Lung microvascular endothelial cell (primary cell): ENCODE measurements around the gene ITGA7. TPM values are rescaled to one million over a fixed set of nuclear protein-coding genes. Genes with fewer than 3 reads are reported as not detected.

ENCODE experiments used
- DNase-seq, 2 donors: peaks; one replicate each; pipeline versions ENCODE4 v3.0.0 to v3.0.0-alpha.2; 2010; ENCODE audit warnings: low read depth in 2 of 2
- total RNA-seq: library from RNA; depleted of rRNA; stranded (reverse); fragments of >200 nt; gene quantifications from 2 replicates; pipeline ENCODE4 v1.2.1, GENCODE V29; 2014

The ITGA7 gene
- total RNA-seq, 1 donor from 2014 or later: 0.20 TPM

DNA sequence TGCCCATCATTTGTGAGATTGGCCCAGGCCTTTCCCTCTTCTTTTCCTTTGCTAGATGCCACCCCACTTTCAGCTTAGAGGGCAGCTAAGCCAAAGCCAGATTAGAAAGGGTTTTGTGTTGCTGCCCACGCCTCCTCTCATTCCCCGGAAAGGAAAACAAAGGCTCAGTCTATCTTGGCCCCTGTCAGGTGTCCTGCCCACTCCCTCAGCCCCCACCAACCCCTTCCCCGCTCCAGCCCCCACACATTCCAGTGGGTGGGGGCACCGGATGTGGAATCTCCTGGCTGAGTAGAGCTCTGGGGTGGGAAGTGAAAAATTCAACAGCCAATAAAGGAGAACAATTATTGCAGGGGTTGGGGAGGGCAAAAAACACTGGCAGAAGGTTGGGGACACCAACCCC lies 10.3 kb upstream of the ITGA7 start:
- no peak for DNase-seq

DNA sequence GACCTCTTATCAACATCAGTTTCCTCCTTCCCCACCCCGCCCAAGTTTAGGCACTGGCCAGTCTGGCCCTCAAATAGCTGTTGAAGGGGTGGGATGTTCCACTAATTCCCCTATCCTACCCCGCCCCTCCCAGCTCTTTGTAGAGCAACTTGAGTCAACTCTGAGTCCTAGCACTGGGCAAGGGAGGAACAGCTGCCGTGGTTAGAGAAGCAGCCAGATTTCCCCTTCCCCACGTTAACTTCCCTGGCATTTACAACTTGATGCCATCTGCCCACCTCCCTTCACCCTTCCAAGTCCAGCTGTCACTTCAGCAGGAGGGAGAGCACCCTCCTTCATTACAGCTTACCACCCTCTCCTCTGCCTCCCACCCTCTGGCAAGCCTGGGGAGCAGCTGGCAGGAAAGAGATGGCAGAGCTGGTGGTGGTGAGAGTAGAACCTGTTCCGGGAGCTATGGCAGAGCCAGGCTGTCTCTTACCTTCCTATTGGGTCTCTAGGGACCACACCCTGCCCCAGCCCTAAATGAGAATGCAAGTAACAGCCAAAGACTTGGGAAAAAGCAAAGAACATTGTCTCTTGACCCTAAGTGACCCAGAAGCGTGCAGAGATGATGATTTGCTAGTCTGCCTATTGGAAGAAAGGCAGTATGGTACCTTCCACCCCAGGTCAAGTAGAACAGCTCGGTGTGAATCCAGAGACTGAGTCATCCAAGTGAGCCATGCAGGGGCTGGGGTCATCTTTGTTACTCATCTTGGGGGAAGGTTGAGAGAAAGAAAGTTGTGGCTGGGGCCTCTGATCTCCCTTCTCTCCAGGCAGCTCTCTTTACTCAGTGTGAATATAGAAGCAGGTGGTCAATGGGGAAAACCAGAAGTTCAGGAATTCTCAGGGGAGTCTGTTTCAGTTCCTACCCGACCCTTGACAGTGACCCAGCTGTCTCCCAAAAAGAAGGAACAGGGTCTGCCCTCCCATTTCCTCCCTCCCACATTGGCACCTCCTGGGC lies 9.6 kb upstream of the ITGA7 start:
- peak in 1 of 2 donors; percentile 51 for DNase-seq

DNA sequence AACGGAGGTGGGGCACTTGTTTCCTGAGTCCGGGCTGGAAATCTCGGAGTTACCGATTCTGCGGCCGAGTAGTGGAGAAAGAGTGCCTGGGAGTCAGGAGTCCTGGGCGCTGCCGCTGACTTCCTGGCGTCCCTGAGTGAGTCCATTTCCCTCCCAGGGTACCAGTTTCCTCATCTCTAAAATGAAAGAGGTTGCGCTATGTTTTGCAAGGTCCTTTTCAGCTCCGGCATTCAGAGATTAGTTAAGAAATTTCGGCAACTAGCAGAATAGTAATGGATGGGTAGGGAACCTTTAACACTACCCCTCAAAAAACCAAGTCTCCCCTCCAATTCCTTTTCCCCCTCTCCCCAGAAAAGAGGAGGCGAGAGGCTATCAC lies 8.9 kb upstream of the ITGA7 start:
- no peak for DNase-seq

DNA sequence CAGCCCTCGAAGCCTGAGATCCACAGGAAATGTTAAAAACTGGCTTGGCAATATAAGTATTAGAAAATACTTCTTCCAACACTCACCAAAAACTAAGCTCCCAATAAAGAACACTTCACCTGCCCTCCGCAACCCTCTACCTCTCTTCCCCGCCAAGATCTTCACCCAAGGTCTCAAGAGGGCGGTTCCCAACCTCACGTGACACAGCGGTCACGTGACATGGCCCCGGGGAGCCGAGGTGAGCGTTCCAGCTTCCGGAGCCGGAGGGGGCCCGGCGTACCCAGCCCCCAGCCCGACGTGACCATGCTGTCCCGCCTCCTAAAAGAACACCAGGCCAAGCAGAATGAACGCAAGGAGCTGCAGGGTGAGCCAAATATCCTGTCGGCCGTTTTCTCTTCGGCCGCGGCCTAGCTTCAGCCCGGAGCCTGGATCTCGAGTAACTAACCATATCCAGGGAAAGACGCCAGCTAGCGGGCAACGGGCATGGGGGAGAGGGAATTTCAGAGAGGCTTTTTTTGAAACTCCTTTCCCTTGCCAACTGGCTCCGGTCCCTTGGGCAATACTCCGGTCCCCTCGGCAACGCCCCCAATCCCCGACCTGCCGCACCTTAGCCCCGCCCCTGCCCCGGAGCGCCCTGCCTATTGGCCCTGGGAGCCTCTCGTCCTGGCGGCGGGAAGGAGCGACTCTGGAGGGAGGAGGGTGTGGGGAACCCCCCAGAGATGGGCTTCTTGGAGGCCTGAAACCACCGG lies 8.3 kb upstream of the ITGA7 start, which contains the start of gene BLOC1S1:
BLOC1S1 (plus strand) TSS at position 214 of the 749 bp plus-strand sequence; CDS start at position 220, 6 bp downstream.
- peak; percentile 93 to 94 for DNase-seq

DNA sequence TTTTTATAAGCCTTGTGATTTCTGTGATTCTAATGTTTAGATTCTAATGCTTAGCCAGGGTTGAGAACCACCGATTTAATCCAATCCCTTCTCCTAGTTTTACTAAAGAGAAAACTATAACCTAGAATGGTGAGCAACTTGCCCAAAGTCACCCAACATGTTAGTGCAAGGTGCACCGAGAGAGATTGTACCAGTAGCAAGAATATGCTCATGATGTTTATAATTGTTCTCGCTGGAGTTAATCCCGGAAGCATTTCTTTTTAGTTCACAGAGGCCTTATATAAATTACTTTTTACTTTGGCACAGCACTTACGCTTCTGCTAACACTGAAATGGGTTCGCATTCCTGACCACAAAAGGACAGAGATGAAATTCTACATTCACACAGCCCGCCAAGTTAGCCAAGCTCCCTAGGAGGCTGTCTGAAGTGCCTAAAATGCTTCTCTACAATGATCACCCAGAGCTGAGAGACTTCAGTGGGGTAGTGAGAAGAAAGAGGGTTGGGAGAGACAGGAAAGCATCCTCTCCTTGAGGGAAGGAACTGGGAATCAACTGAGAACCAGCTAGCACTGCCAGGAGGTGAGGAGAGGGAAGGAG lies 7.6 kb upstream of the ITGA7 start:
- DNase-seq: no peak

DNA sequence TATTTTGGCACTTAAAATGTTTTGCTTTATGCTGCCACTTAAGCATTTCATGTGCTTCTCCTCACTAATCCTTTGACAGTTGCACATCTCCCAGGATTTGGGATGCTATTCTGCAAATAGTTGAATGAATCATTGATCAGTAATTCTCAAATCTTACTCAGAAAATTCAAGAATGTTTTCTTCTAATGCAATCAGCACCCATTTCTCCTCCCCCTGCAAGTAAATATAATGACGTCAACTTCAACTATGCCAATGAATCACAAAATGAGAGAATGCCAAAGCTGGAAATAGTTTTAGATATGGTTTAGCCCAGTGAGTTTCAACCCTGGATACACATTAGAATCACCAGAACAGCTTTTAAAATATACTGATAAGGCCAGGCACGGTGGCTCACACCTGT lies 6.0 kb upstream of the ITGA7 start:
- peak in 1 of 2 donors; percentile 23 for DNase-seq

DNA sequence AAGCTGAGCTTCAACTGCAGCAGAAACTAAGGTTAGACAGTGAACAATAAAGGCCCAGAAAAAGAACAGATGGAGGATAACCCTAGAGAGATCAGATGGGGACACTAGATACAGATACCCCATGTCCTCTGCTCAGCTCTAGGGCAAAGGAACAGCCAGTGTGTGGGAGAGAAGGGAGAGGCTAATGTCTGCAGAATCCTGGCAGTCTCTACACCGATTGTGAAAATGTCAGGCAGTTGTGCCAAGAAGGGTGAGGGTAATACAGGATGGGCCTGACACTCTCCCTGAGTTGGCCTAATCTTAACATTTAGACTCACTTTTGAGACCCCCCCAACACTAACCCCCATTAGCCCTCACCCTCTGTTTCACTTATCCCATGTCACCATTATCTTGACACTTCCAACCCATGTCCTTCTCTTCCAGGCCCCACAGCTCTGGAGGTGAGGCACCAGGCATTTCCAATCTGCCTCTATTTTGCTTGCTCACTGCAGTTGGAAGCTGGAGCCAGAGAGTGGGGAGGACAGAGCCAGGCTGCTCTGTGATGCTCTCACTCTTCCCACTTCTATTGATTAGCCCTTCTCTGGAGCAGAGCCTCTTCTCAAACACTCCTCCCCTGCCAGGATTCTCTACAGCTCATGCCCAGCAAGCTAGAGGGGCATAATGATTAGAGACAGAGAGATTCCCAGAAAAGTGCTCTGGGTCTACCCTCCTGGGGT lies 5.2 kb upstream of the ITGA7 start:
- DNase-seq: no peak

DNA sequence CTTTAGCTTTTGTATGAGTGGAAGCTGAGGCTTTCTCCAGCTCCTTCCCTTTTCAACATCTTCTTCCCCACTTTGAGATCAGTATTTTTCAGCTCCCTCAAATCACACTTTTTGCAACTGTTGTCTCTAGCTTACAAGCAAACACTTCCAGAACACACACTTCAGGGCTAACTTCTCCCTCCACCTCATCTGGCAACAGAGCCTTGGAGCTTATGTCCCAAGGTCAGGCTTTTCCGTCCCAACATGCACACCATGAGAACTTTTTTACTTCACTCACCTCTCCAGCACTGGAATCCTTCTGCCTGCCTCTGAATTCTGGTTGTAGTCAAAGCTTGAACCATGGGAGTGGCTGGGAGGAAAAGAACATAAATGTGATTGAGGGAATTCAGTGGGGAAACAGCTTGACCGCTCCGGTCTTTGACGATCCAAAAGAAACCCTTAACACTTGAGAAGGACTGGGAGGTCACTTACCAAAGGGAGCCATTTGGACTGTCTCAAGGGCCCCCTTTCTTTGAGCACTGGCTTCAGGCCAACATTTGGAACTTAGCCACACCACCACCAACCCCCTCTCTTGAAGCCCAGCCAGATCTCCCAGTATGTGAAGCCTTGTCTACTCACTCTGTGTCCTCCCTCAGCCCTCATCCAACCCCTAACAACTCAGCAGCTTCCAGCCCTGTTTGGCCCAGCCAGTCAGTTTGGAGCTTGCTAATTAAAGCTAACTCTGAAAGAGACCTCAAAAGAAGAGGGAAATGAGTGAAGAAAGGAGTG lies 4.3 kb upstream of the ITGA7 start:
- no peak for DNase-seq

DNA sequence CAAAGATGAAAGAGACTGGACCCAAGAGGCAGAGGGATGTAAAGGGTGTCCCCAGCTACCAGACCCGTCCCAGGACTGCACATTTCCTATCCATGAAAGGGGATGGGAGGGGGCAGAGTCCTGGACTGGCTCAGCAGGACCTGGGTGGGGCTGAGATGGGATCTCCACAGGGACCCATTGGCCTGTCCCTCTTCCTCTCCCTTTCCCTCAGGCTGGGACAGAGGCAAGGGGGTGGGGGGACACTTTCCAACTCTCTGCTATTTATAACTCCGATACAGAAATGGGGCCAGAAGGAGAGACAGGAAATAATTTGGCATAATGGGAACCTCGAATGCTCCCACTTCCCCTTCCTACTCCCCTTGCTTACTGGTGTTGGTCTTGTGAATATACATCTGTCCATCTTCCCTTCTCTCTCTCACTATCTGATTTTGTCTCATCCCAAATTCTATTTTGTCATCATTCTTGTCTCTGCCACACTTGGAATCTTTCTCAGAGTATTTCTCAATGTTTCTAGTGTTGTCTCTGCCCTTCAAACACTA lies 1.1 kb upstream of the ITGA7 start:
- DNase-seq: no peak

DNA sequence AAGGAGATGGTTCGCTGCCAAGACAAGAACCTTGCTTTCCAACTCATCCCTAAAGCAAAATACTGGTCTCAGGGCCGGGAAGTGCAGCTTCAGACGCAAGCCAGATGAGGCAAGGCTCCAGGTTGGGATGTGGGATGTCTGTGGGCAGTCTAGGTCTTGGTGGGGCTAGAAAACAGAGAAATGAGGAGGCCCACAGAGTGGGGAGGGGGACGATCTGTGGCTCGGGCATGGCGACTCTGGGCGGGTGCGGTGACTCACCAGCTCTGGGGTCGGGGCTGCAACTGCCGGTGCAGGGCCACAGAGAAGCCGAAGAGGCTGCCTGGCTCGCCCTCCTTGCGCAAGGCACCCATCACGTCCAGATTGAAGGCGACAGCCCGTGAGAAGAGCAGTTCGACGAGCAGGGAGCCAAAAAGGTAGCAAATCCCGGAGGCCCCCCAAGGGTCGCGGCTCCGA lies 459 bp downstream of the ITGA7 start:
- DNase-seq: no peak

DNA sequence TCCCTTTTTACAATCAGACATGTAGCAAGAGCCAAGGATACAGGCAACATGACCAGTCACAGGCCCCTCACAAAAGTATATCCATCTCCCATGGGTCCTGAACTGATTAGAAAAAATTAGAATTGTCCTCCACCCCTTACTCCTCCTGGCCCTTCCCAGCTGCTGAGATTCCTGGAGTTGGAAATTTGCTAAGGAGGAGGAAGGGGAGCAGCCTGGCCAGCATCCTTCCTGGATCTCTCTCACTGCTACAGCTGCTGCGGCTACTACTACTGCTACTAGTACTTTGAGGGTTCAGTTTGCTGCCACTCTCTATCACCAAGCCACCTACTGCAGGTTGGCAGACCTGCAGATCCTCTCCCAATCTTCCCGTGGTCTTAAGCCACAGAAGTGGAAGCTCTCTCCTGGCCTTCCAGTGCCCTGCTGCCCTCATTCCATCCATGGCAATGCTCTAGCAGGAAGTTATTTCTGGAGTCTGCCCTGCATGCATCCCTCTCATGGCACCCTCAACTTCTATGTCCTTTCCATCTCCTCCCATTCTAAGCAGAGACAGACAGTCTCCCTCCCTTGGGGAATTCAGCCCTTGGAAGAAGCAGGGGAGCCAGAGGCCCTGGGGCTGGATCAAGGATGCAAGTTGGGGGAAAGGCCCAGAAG lies 1.0 kb downstream of the ITGA7 start:
- no peak for DNase-seq

DNA sequence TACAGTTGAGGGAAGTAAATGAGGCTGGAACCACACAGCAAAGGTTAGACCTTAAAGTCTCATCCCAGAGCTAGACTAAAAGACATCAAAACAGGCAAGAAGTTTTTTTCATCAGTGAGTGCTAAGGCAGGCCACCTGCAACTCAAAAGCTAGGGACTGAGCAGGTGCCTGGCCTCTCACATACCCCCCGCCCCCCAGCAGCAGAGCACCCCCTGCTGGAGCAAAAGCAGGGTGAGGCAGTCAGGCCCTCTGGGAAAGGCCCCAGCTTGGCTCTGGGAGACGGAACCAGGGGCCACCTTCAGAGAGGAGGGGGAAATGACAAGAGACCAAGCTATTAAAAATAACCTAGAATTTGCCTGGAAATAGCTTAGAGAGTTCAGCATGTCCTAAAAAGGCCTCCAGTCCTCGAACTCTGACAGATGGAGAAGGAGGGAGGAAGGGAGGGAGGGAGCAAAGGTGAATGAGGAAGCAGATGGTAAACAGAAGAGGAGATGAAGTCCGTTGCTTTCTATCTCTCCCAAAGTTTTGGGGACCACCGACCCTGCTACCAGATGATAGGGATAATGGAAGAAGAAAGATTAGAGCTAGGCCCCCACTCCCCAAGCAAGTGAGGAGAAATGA lies 1.8 kb downstream of the ITGA7 start:
- DNase-seq: no peak

DNA sequence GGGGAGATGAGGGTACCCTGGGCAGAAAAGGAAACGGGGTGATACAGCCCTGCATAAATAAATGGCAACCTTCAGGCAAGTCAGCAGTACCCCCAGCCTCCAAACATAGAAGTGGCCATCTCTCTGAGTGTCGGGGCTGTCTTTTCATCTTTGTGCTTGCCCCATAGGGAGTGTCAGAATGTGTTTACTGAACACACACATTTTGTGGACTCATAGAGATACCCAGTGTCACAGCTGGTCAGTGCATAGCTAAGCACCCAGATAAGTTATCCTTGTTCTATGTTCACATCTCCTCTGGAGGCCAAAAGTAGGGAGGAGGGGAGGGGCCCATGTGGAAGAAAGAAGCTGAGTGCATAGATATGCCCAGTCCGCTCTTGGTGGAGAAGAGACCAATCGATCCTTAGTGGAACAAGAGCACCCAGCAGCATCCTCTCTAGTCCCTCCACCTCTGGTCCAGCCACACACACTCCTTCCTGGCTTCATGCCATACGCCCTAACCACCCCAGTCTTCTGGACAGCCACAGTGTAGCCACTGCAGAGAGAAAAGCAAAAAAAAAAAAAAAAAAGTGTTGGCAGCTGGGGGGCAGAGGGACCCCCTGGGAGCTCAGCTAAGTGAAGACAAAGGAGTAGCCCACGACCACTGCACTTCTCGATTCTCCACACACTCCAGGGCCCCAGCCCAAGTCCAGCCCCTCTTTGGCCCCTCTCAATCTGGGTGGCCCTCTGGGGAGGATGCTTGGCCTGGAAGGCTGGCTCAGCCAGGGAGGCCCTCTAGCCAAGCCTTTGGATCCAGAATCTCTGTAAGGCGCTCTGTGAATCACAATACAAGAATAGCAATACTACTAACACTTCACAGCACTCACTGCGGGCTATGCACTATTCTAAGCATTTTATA lies 2.6 kb downstream of the ITGA7 start:
- no peak for DNase-seq

DNA sequence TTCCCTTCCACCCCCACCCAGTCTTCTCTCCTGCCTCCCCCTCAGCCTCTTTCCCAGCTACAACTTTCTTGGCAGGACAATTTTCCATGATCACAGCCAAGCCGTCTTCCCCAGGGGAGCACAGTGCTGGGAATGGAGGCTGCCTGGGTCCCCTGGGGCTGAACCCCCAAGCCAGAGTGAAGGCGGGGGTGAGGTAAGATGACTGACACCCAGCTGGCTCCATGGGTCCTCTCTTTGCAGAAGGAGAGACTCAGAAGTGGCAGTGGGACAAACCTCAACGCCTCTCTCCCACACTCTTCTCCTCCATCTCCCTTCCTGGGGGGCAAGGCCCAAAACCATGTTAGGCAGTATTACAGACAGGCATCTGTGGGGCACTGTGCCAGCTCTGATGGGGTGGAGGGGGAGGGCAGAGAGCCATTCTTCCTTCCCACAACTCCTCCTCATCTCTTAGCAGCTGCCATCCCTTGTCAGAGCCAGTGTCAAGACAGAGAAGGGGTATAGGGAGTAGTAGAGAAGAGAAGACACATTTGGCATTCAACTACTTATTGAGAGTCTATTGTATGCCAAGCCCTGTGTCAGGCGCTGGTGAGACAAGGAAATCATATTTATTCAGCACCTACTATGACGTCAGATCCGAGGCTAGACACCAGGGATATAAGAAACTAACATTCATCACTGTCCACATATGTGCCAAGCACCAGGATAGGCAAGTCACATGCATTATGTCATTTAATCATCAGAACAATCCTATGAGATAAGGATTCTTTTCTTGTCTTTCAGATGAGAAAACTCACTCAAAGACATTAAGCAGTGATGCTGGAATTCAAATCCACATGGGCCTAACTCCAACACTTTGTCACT lies 3.6 kb downstream of the ITGA7 start:
- no peak for DNase-seq

DNA sequence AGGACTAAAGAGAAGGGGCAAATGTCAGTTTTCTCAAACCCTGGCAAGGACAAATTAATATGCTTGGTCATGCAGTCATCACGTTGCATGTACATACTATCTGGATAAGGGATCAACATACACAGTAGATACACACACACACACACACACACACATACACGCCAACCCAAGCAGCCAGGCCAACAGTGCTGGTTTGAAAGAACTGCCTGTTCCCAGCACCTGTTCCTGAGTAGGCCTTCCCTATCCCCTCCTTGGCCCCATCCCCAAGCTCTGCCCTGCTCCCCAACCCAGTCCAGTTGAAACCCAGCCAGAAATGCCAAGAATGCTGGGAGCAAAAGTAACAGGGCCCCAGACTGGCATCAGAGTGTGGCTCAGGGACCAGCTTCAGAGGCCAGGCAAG lies 4.4 kb downstream of the ITGA7 start:
- DNase-seq: no peak

DNA sequence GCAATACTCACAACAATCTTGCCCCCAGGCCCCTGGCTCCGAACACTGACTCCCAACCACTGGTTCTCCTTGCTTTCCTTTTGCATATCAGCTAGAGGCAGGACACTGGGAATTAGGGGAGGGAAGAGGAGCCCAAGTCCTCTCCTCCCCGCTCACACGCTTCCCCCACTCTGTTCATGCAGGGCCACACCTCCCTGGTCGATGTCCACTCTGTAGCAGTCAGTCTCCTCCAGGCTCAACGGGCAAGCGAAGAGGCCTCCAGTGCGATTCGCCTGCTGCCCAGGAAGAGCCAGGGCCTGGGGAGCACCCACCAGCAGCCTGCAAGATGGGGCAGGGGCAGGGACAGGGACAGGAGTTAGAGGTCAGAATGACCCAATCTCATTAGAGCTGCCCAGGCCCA lies 4.8 kb downstream of the ITGA7 start:
- no peak for DNase-seq

DNA sequence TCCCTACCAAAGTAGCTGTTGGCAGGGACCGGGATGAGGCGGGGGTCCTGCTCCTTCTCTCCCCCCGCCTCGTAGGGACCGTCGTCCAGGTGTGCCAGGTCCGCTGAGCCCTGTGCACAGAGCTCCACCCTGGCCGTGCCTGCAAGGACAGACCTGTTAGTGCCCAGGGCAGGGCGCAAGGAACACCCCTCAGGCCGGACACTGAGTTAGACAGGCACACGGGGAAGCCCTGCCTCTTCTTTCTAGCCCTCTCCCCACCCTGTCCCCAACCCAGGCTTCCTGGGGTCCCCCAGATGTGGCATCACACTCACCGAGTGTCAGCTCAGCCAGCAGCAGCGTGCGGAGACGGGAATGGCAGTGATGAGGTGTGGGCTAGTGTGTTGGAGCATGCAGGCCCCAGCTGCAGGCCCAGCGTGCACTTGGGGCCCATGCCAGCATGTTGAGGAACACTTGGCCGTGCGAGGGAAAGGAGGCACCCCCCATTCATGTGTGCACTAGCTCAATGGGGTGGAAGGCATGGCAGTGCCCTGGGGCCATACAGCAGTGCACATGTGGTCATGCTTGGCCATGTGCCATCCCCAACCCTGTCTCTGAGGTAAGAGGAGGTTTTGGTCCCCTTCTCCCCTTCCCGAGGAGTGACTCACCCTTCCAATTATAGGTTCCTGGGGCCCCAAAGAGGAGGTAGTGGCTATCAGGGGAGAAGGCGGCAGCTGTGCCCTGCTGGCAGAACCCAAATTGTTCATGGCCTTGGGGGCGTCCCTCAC lies 7.3 kb downstream of the ITGA7 start:
- DNase-seq: no peak
